ENCODE data around the gene TACR1. TPM values are rescaled to one million over a fixed set of nuclear protein-coding genes. Genes with fewer than 3 reads are reported as not detected.

Gene TACR1
- total and polyA plus RNA-seq, 2 experiments from 2014 or later, result 3.5 to 7.3 TPM

- TF ChIP-seq REST (IDR thresholded peaks at IDR 0.05; ENCODE audit: unreplicated experiment), result no peak
- TF ChIP-seq CREB1 (CRISPR knock-in tag; IDR thresholded peaks at IDR 0.05; ENCODE audit: low read depth), result no peak
- no peak for TF ChIP-seq JUNB (IDR thresholded peaks at IDR 0.05; ENCODE audit: unreplicated experiment)
- TF ChIP-seq ZNF114 (CRISPR knock-in tag; IDR thresholded peaks at IDR 0.05), result no peak
- no peak for TF ChIP-seq ETS1 (IDR thresholded peaks at IDR 0.05)
- TF ChIP-seq EZH2phosphoT487 (IDR thresholded peaks at IDR 0.05; ENCODE audit: unreplicated experiment), result no peak
- no peak for TF ChIP-seq STAT1 (IDR thresholded peaks at IDR 0.05; ENCODE audit: unreplicated experiment)
- no peak for TF ChIP-seq NANOG (IDR thresholded peaks at IDR 0.05; ENCODE audit: borderline replicate concordance)
Measured at GRCh38 chr2:75031906-75032803, 167.2 kb downstream of the TACR1 start (continued).

GRCh38 chr2:75031171-75031570, 168.1 kb downstream of the TACR1 start:
- no peaks in the 10 kb centered on the region for H3F3A ChIP-seq (replicated peaks; ENCODE audit: low read depth)
- H3K9me2 ChIP-seq (ENCODE audit: insufficient read depth), result no peaks in the 10 kb centered on the region
- no peak overlapping the region for H3K27ac ChIP-seq (ENCODE audit: low read depth)
- no peak overlapping the region for H3K4me3 ChIP-seq
- no peaks in the 10 kb centered on the region for H3K36me3 ChIP-seq (ENCODE audit: insufficient read depth)
- H3K79me2 ChIP-seq (replicated peaks; ENCODE audit: insufficient read depth), result no peaks in the 10 kb centered on the region
- Mint-ChIP-seq H3K4me1 (peaks cover 3% of the 10 kb centered on the region; the same call in 2 of the 3 replicates), H3K36me3 (ENCODE audit: low read depth) (no peaks in the 10 kb centered on the region), H3K27ac (no peak overlapping the region), H3K9me3 (no peaks in the 10 kb centered on the region), H3K27me3 (ENCODE audit: insufficient read depth, low read depth, poor library complexity) (peaks cover under 1% of the 10 kb centered on the region), H3K4me3 (no peak overlapping the region)
- ATAC-seq, result no peak
- no peak overlapping the region for H2AFZ ChIP-seq
- no peaks in the 10 kb centered on the region for H3K27me3 ChIP-seq (ENCODE audit: insufficient read depth)
- no peaks in the 10 kb centered on the region for H4K20me1 ChIP-seq (replicated peaks; ENCODE audit: insufficient read depth)
- H3K4me2 ChIP-seq, result no peak overlapping the region
- no peak for DNase-seq (ENCODE audit: low spot score)
- no peaks in the 10 kb centered on the region for H3K4me1 ChIP-seq (ENCODE audit: insufficient read depth)
- TF ChIP-seq ZNF462 (CRISPR knock-in tag; IDR thresholded peaks at IDR 0.05) (no peak), EZH2phosphoT487 (IDR thresholded peaks at IDR 0.05; ENCODE audit: unreplicated experiment) (no peak), STAT1 (IDR thresholded peaks at IDR 0.05; ENCODE audit: unreplicated experiment) (no peak), POLR2AphosphoS5 (IDR thresholded peaks at IDR 0.05; ENCODE audit: low read depth) (no peak)

All from GM23338 (cell line).